Ectodermal cell (in vitro differentiated cells): ENCODE results near the gene OPA3.
"Not testable (repeated sequence)": the region's sequence is repeated elsewhere in the genome, so short reads cannot be mapped to it uniquely, and the experiment has no call there.

Experiments used
- H3K27ac ChIP-seq: 2 replicates; pipeline ENCODE4 v1.7.0; 2013; ENCODE audit warnings: mild to moderate bottlenecking, low read depth, low read length; ENCODE audit not compliant: insufficient read depth, poor library complexity, severe bottlenecking
- H3K27me3 ChIP-seq: 2 replicates; pipeline ENCODE4 v1.7.0; 2013; ENCODE audit warnings: mild to moderate bottlenecking, low read length; ENCODE audit not compliant: insufficient read depth, control insufficient read depth, poor library complexity, severe bottlenecking
- H3K36me3 ChIP-seq: one replicate; pipeline ENCODE4 v1.7.0; 2013; ENCODE audit warnings: low read length; ENCODE audit not compliant: control insufficient read depth, insufficient read depth
- H3K4me1 ChIP-seq: one replicate; pipeline ENCODE4 v1.7.0; 2013; ENCODE audit warnings: low read length; ENCODE audit not compliant: control insufficient read depth, insufficient read depth
- H3K4me3 ChIP-seq: 2 replicates; pipeline ENCODE4 v1.7.0; 2013; ENCODE audit warnings: low read depth, low read length, control low read depth; ENCODE audit not compliant: insufficient read depth
- H3K9me3 ChIP-seq: 2 replicates; pipeline ENCODE4 v1.7.0; 2013; ENCODE audit warnings: mild to moderate bottlenecking, low read length, moderate library complexity; ENCODE audit not compliant: control insufficient read depth
- WGBS, 2 experiments: methylation state at CpG; one replicate each; pipeline ENCODE4 v1.1.7; 2013; ENCODE audit warnings: missing lambda C conversion rate in 2 of 2; 5-methylcytosine and 5-hydroxymethylcytosine counted together

The OPA3 gene

DNA sequence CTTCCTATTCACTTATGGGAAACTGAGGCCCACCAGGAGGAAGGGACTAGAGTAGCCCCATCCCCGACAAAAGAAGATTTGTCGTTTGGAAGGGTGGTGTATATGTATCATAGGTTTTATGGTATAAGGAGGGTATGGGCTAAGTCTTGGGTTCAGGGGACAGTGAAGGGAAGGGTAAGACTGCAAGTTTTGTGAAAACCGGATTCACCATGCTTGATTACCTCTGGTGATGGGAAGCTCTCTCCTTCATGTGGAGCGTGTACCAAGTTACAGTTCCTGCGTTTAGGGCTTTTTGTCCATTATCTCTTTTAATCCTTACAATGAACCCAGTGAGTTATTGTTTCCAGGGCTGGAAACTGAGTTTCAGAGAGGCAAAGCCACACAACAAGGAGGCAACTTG, 73.5 kb downstream of the OPA3 start:
- Histone ChIP-seq H3K27ac (no peak overlapping the region), H3K4me3 (no peak overlapping the region), H3K9me3 (no peaks in the 10 kb centered on the region), H3K27me3 (no peaks in the 10 kb centered on the region), H3K36me3 (no peaks in the 10 kb centered on the region), H3K4me1 (peaks cover 11% of the 10 kb centered on the region)
- 95 to 98% methylated on average over 5 of the region's 5 CpGs for WGBS, 2 experiments

DNA sequence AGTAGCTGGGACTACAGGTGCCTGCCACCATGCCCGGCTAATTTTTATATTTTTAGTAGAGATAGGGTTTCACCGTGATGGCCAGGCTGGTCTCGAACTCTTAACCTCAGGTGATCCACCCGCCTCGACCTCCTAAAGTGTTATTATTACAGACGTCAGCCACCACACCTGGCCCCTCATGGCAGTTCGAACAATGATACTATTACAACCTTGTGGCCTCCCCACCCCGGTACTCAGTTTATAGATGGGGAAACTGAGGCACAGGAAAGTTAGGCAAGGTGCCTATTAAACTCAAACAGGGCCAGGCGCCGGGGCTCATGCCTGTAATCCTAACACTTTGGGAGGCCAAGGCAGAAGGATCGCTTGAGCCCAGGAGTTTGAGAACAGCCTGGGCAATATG, 74.2 kb downstream of the OPA3 start:
- WGBS, 2 experiments = 91 to 95% methylated on average over 11 of the region's 11 CpGs
- H3K27ac ChIP-seq, H3K36me3 ChIP-seq, H3K4me3 ChIP-seq, H3K9me3 ChIP-seq, H3K27me3 ChIP-seq: not testable (repeated sequence)
- H3K4me1 ChIP-seq = peaks cover 15% of the 10 kb centered on the region

DNA sequence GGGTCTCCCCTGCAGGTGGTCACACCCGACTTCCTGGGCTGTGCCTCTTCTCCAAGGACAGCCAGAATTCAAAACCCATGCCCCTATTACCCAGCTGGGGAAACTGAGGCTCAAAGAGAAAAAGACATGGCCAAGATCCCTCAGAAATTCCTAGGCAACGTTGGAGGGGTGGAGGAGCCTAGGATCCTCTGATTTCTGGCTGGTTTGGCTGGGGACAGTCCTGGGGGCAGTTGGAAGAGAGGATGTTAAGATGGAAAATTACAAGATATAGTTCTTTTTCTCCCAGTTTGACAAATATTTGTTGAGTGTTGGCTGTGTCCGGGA, 74.9 kb downstream of the OPA3 start:
- Histone ChIP-seq H3K27ac (no peak overlapping the region), H3K4me1 (peaks cover 15% of the 10 kb centered on the region), H3K4me3 (peak overlapping the region; percentile 97), H3K36me3 (no peaks in the 10 kb centered on the region), H3K9me3 (no peaks in the 10 kb centered on the region), H3K27me3 (no peaks in the 10 kb centered on the region)
- 22 to 42% methylated on average over 3 of the region's 3 CpGs for WGBS, 2 experiments

DNA sequence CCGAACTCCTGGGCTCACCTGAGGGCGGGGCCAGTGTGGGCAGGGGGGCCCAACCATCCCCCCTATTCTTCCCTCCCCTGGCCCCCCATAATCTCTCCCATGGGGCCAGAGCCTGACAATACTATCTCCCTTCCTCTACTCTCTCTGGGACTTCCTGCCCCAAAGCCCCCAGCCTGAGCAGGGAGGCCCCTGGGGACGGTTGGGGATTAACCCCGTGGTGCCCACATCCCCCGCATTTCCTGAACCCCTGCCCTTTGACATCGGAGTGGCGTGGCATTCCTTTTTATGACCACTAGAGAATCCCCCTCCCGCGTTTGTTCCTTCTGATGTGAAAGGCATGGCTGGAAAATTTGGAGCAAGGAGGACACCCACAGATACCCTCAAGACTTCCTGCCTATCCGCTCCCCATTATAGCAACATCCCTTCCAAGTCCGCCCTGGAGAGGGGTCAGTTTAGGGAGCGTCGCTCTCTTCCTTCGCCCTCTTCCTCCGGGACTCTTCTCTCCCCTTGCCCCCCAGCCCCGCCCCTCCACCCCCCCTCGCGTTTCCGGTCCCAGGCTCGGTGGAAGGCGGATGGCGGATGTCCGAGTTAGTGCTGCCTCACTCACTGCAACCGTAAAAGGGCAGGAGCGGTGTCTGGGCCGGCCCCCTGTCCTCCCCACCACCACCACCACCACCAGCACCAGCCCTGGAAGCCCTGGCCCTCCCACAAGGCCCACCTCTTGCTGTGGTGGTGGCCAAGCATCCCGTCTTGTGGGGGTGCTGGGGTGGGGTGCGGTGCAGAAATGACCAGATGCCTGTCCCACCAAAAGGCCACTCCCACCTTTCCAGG, 75.5 kb downstream of the OPA3 start:
- Histone ChIP-seq H3K27ac (peak overlapping the region; percentile 44), H3K36me3 (no peaks in the 10 kb centered on the region), H3K9me3 (no peaks in the 10 kb centered on the region), H3K4me3 (peak overlapping the region; percentile 97), H3K4me1 (peaks cover 15% of the 10 kb centered on the region), H3K27me3 (no peaks in the 10 kb centered on the region)
- 2% methylated on average over 25 to 28 of the region's 28 CpGs for WGBS, 2 experiments

DNA sequence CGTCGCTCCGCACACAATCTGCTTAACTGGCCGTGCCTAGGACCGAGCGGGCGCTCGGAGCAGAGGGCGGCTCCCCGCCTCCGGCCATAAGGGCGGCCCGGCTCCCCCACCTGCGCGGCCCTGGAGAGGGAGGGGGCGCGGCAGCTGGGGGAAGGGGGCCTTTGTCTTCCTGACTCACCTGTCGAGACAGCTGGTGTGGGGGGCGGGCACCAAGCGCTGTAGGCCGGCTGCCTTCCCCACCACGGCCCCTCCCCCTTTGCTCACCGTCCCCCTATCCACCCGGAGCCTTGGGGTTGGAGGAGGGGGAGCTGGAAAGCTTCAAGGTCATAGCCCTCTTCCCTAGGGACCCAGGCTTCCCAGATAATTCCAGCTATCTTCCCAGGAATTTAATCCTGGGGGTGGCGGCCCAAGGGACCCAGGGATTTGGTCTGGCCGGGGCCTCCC, 76.2 kb downstream of the OPA3 start:
- no peaks in the 10 kb centered on the region for H3K27me3 ChIP-seq
- H3K4me1 ChIP-seq = peaks cover 15% of the 10 kb centered on the region
- no peak overlapping the region for H3K27ac ChIP-seq
- WGBS, 2 experiments = 0% methylated on average over 25 to 26 of the region's 26 CpGs
- H3K9me3 ChIP-seq = no peaks in the 10 kb centered on the region
- peak overlapping the region; percentile 97 for H3K4me3 ChIP-seq
- H3K36me3 ChIP-seq = no peaks in the 10 kb centered on the region

DNA sequence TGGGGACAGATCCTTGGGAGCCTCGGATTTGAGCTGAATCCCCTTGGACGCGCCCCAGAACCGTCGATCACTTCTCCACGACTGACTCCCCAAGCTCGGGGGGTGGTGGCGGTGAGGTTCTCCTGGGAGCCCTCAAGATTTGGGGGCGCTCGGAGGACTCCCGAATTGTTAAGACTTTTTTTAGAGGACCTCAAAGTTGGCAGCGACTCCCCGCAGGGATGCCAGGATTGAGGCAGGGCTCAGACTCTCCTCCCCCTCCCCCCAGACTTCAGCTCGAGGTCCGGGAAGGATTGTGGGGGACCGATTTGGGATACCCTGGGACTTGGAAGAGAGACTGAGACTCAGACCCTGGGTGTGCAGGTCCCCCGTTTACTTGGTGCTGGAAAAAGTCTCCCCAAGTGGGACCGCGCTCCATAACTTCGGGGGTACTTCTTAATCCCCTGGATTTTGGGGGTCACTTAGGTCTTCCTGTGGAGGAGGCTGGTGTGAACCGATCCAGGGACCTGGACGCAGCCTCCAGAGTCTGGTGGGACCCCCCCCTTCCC, 76.7 kb downstream of the OPA3 start:
- Histone ChIP-seq H3K9me3 (no peaks in the 10 kb centered on the region), H3K27ac (no peak overlapping the region)
- WGBS, 2 experiments = 0% methylated on average over 22 of the region's 22 CpGs

DNA sequence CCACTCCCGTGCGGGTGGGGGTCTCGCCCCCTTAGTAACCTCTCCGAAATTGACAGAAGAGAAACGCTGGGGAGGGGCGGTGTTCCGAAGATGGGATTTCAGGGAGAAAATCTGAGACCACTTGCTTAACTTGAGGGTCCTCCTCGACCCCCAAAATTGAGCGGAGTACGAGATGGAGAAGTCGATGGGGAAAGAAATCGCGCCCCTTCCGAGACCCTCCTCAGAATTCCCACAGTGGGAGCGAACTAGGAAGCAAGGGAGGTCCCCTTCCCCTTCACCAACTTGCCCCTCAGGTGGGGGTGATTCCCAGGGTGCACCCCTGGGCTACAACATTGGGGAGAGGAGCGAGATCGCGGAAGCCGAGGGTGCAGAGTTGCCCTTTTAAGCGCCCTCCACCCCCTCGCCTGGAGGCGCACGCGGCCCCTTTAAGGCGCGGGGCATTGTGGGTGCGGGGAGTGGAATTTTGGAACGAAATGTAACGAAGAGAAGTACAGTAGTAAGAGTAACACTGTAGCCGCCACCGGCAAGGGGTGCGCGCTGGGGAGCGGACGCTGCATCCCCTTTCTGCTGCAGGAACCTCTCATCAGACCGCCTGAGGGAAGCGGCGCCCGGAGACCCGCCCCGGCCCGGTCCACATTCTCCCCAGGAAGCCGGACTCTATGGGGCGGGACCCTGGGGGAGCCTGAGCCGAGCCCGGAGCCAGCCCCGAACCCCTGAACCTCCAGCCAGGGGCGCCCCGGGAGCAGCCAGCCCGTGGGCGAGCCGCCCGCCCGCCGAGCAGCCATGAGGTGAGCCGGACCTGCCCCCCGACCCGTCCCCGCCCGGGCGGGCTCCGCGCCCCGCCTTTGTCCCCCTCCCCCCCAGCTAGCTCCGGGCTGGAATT, 77.4 kb downstream of the OPA3 start, which contains the start of gene VASP:
VASP (plus strand) TSS at position 491 of the 883 bp plus-strand sequence; CDS start at position 784, 293 bp downstream.
- WGBS, 2 experiments = 0 to 1% methylated on average over 65 of the region's 65 CpGs
- no peaks in the 10 kb centered on the region for H3K36me3 ChIP-seq

More for the DNA sequence above, 76.7 kb downstream of the OPA3 start:
- peak overlapping the region; percentile 97 for H3K4me3 ChIP-seq
- H3K27me3 ChIP-seq = no peaks in the 10 kb centered on the region
- peaks cover 15% of the 10 kb centered on the region for H3K4me1 ChIP-seq
- H3K36me3 ChIP-seq = no peaks in the 10 kb centered on the region

DNA sequence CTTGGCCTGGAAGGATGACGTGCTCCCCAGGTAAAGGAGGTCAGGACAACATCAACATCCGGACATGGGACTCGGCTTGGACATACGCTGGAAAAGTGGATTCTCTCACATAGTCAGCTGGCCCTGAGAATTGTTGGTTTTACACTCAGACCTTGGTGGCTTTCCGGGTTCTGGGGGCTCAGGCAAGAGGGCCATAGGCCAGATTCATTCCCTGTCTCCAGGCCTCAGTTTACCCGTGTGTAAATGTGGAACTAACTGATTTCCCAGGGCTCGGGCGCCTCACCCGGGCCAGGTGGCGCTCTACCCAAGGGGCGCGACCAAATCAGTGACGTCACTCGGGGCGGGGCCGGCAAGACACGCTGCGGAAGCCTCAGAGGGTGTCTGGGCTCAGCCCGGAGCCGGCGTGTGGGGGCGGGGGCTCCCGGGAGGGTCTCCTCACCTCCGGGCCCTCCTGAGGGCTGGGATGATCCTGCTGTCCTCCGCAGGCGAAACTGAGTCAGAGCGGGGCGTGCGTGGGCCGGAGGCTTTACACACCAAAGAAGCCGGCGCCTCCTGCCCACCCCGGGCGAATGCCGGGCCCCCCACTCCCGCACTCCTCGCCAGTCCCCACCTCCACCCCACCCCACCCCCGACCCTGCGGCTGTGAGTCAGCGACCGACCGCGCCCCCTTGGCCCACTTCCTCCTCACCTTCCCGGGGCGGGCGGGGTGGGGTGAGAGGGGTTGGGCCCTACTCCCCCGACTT, 78.2 kb downstream of the OPA3 start:
- 5 to 6% methylated on average over 36 to 41 of the region's 47 CpGs for WGBS, 2 experiments
- H3K4me3 ChIP-seq = peak overlapping the region; percentile 97
- no peaks in the 10 kb centered on the region for H3K36me3 ChIP-seq
- no peaks in the 10 kb centered on the region for H3K27me3 ChIP-seq
- H3K9me3 ChIP-seq = no peaks in the 10 kb centered on the region
- peaks cover 15% of the 10 kb centered on the region for H3K4me1 ChIP-seq
- H3K27ac ChIP-seq = peak overlapping the region; percentile 62

More for the DNA sequence above, 77.4 kb downstream of the OPA3 start, which contains the start of gene VASP:
- Histone ChIP-seq H3K27me3 (no peaks in the 10 kb centered on the region), H3K27ac (peak within 1 kb of the TSS; percentile 62), H3K4me3 (peak within 1 kb of the TSS; percentile 97), H3K4me1 (peaks cover 15% of the 10 kb centered on the region), H3K9me3 (no peaks in the 10 kb centered on the region)

DNA sequence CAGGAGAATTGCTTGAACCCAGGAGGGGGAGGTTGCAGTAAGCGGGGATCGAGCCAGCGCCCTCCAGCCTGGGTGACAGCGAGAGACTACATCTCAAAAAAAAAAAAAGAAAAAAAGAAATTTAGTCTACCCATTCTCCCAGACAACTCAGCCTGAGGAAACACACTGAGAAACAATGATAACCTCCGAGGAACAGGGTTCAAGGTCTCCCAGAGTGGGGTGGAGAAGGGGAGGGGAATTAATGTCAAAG, 78.7 kb downstream of the OPA3 start:
- Histone ChIP-seq H3K4me3 (peak overlapping the region; percentile 97), H3K4me1 (peaks cover 15% of the 10 kb centered on the region)
- 81 to 87% methylated on average over 5 of the region's 5 CpGs for WGBS, 2 experiments

More for the DNA sequence above, 78.7 kb downstream of the OPA3 start:
- H3K27ac ChIP-seq = no peak overlapping the region
- no peaks in the 10 kb centered on the region for H3K9me3 ChIP-seq
- H3K27me3 ChIP-seq = no peaks in the 10 kb centered on the region
- H3K36me3 ChIP-seq = no peaks in the 10 kb centered on the region
